BE2C (cell line): Measurements from ENCODE around the gene CIDEB.

Experiments
- DNase-seq: peaks from one replicate; pipeline ENCODE4 v3.0.0-alpha.2; 2020
- H3K27me3 ChIP-seq: fragments of 250-450 bp; sonication (Bioruptor Pico); 2 replicates; pipeline ENCODE4 v1.5.1; 2020; ENCODE audit warnings: mild to moderate bottlenecking
- H3K36me3 ChIP-seq: fragments of 250-450 bp; sonication (Bioruptor Pico); 2 replicates; pipeline ENCODE4 v1.5.1; 2020; ENCODE audit warnings: mild to moderate bottlenecking
- H3K4me1 ChIP-seq: fragments of 250-450 bp; sonication (Bioruptor Pico); 2 replicates; pipeline ENCODE4 v1.5.1; 2020
- H3K4me3 ChIP-seq: 2 replicates; pipeline ENCODE4 v1.5.1; 2011; ENCODE audit warnings: low read depth, low read length
- H3K9me3 ChIP-seq: fragments of 250-450 bp; sonication (Bioruptor Pico); 2 replicates; pipeline ENCODE4 v1.5.1; 2020
- TF ChIP-seq, protein P1 (sequence below): IDR thresholded peaks from 2 replicates; pipeline ENCODE4 v1.5.1; 2012; ENCODE audit warnings: mild to moderate bottlenecking, low read depth, low read length

CIDEB gene

DNA sequence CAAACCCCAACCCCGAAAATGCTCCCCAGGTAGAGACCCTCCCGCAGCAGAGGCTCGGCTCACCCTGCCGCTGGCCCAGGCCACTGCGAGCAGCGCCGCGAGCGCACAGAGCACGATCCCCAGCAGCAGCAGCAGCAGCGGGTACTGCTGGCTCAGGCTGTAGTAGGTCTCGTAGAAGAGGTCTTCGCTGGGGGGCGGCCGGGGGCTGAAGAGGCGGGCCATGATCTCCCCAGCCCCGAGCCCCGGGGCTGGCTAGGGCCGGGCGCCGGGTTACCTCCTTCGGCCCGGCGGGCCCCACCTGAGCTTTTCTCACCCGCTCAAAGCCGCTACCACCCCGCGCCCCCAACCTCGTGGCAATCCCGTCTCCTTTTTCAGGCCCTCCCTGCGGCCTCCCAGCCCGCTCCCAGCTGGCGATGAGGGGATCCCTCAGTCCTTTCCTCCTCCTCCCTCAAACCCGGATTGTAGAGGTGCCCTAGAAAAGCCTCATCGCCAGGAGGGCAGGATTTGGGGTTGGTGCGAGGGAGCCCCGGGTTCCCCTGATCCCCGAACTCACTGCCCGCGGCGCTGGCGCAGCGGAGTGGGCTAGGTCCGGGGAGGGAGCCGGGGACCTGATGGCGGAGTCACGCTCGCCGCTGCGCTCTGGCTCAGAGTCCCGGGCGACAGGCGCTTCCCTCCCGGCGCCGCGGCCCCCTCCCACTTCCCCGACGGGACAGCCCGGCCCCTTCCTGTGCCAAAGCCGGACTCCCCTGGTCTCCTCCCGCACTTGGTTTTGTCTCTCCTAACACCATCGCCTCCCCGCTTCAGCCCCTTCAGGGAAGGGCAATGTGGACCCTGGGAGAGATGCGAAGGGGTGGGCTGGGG lies 26.9 kb upstream of the CIDEB start, which contains the start of gene ADCY4:
TSS of gene ADCY4 (minus strand) at position 641 of the 861 bp plus-strand sequence. CDS start at position 222, 419 bp downstream.
- no peaks in the 10 kb centered on the region for H3K36me3 ChIP-seq
- H3K4me3 ChIP-seq, result no peak within 1 kb of the TSS
- TF ChIP-seq, protein P1, sequence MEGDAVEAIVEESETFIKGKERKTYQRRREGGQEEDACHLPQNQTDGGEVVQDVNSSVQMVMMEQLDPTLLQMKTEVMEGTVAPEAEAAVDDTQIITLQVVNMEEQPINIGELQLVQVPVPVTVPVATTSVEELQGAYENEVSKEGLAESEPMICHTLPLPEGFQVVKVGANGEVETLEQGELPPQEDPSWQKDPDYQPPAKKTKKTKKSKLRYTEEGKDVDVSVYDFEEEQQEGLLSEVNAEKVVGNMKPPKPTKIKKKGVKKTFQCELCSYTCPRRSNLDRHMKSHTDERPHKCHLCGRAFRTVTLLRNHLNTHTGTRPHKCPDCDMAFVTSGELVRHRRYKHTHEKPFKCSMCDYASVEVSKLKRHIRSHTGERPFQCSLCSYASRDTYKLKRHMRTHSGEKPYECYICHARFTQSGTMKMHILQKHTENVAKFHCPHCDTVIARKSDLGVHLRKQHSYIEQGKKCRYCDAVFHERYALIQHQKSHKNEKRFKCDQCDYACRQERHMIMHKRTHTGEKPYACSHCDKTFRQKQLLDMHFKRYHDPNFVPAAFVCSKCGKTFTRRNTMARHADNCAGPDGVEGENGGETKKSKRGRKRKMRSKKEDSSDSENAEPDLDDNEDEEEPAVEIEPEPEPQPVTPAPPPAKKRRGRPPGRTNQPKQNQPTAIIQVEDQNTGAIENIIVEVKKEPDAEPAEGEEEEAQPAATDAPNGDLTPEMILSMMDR, result no peak
- DNase-seq, result no peak
- H3K9me3 ChIP-seq, result no peaks in the 10 kb centered on the region
- peaks cover 59% of the 10 kb centered on the region for H3K27me3 ChIP-seq
- H3K4me1 ChIP-seq, result no peaks in the 10 kb centered on the region

- TF ChIP-seq, protein P1, result peak; percentile 84
- DNase-seq, result peak; percentile 82
- peak overlapping the region; percentile 21; the same call in 1 of the 2 replicates for H3K4me3 ChIP-seq
- H3K36me3 ChIP-seq, result no peaks in the 10 kb centered on the region
- no peaks in the 10 kb centered on the region for H3K9me3 ChIP-seq
- H3K4me1 ChIP-seq, result no peaks in the 10 kb centered on the region
- peaks cover 52% of the 10 kb centered on the region for H3K27me3 ChIP-seq
These were observed 24.7 kb upstream of the CIDEB start for GRCh38 chr14:24332268-24332993.

DNA sequence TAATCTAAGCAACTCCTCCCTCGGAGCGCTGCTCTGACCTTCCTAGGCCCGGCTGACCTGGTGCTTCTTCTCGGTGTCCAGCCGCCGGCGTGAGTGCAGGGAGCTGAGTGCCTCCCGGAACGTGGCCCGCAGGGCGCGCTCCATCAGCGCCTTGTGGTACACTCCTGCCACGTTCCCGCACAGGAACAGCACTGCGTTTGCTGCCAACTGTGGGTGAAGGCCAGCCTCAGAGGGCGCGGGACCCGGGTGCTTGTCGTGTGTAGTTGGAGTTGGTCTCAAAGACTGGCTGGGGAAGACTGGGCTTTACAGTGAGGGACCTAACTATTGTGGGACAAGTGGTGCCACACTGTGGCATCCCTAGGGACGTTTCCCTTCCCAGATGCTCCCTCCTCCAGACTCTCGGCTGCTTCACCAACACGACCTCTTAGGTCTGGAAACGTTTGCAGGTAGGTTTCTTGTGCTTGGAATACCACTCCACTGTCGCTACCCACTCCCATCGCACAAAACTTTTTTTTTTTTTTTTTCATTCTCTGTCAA lies 24.0 kb upstream of the CIDEB start:
- Histone ChIP-seq H3K36me3 (no peaks in the 10 kb centered on the region), H3K27me3 (peaks cover 46% of the 10 kb centered on the region), H3K9me3 (no peaks in the 10 kb centered on the region), H3K4me3 (peak overlapping the region; percentile 21; the same call in 1 of the 2 replicates), H3K4me1 (no peaks in the 10 kb centered on the region)
- TF ChIP-seq, protein P1, result no peak
- DNase-seq, result no peak

DNA sequence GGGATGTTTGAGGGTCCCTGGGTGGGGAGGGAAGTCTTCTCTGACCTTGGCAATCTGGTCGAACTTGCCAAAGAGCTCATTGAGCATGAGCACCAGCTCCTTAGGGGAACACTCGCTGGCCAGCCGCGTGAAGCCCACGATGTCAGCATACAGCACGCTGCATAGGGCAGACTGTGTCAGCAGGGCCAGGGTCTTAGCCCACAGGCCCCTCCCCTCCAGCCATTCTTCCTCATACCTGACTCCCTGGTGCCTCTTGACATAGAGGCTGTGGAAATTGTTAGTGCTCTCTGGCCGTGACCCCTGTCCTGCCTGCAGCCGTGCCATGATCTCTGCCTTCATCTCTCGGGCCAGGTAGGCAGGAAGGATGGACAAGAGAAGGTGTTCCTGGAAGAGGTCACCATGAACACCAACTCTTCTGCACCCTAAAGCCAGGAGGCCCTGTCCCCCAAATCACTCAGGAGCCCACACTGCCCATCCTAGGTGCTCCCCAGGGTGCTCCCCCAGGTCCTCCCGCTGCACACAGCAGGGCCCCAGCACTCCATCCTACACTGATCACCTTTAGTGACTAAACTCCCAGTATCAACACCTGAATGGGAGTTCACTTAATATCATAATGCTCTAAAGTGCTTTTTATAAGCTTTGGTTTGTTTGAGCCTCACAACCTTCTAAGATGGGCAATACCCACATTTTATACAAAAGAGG lies 23.3 kb upstream of the CIDEB start:
- Histone ChIP-seq H3K9me3 (no peaks in the 10 kb centered on the region), H3K36me3 (no peaks in the 10 kb centered on the region), H3K27me3 (peaks cover 39% of the 10 kb centered on the region), H3K4me1 (no peaks in the 10 kb centered on the region), H3K4me3 (no peak overlapping the region)
- DNase-seq, result no peak
- TF ChIP-seq, protein P1, result no peak

DNA sequence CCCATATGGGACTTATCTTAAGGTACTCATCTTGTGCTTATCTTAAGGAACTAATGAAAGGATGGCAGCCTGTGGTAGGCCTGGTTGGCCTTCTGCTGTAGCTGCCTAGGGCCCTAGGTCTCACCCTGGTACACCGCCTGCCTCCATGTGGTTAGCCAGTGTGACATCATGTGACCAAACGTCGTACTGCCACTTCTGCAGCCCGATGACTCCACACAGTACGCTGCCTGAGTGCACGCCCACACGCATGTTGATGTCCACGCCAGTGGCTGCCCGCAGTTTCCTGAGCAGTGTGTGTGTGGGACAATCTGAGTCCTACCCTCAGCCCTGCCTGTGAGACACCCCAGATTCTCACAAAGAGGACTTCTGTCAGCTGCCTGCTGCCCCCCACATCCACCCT lies 22.0 kb upstream of the CIDEB start:
- H3K36me3 ChIP-seq, result no peaks in the 10 kb centered on the region
- H3K4me3 ChIP-seq, result no peak overlapping the region
- peaks cover 25% of the 10 kb centered on the region for H3K27me3 ChIP-seq
- H3K4me1 ChIP-seq, result no peaks in the 10 kb centered on the region
- TF ChIP-seq, protein P1, result no peak
- DNase-seq, result no peak
- no peaks in the 10 kb centered on the region for H3K9me3 ChIP-seq
